ENCODE measurements around the gene FOXN3.
"Not testable (repeated sequence)": the region's sequence is repeated elsewhere in the genome, so short reads cannot be mapped to it uniquely, and the experiment has no call there.

FOXN3 gene

DNA sequence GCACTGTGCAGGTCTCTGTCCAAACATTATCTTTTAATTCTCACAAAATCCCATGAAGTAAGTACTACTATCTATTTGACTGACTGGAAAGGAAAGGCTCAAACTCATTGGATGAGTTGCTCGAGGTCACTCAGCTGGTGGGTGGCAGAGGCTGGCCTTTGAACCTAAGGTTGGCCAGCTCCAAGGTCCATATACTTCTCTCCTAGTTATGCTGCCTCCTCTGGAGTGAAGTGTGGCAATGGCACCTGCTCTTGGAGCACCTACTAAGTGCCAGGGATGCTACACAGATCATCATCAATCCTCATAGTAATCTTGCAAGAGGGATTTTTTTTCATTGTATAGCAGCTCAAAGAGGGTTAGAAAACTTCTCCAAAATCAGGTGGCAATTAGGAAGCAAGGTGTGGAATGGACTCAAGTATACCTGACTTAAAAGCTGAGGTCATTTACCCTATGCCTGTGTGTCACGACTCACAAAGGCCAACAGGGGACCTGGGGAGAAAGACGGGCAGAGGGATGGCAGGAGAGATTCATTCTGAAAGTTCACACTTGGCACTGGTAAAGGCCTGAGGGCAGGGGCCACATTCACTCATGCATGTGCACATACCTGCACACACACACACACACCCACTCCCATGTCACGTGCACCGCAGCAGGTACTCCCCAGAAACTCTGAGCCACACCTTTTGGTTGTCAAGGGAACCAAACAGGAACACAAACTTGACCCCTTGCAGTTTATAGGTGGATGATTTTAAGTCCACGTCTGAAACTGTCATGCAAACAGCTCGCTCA, 146.4 kb downstream of the FOXN3 start:
- no peak for DNase-seq

DNA sequence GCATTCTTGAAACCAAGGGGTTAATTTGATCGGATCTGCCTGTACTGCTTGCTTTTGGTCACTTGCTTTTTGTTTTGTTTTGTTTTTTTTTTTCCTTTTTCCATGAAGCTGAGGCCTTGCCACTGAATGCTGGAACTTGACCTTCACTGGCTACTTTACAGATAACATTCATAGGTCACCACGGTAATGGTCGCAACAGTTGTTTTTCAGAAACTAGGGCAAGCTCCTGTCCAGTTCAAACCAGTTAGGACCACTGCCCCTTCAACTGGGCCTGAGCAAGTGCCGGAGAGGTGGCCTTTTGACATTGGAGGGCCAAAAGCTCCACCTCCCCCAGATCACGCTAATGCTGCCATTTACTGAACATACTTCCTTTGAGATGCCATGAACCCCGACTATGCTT, 147.6 kb downstream of the FOXN3 start:
- DNase-seq = no peak

DNA sequence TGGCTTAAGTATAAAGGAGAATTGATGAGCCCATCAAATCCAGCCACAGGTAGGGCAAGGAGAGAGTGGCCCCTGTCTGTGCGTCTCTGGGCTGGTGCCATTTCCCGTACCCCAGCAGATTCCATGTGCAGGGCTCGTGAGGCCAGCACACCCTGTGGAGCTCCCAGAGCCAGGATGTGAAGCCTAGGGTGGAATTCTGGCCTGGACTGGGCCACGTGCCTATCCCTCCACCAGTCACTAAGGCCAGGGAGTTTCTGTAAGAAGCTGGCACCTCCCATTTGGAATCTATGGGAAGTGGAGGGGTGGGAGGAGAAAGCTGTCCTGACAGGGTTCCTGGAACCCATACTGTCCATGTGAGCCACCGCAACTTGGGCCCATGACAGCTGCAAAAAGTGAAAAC, 148.5 kb downstream of the FOXN3 start:
- DNase-seq = no peak

DNA sequence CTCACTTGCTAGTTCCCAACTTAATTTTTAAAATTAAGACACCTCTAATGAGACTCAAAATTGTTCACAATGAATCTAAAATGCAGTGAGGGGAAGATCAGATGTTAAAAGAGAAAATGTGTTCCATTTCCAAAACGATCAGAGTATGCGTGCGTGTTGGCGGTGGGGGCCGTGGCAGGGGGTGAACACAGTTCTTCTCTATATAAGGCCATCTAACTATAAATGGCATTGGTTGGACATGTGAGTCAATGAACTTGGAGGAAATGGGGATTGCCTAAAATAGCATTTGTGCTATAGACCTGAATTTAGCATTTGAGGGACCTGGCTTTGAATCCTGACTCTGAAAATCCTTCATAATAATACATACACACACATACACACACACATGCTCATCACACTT, 149.4 kb downstream of the FOXN3 start:
- no peak for DNase-seq

DNA sequence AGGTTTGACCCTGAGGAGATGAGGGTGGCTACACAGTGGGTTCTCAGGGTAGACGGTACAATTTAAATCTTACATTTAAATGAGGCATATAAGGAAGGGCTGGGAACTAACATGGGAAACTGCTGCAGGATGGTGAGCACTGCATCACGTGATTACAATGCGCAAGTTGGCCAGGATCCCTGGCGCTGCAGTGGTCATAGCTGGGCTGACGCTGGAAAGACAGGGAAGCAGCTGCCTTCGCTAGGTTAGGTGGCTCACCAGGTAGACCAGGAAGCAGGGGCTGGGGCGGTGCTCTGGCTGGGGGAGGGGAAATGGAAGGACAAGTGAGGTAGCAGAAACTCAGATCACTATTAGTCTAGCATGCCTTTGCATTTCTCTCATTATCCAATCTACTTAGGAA, 149.9 kb downstream of the FOXN3 start:
- no peak for DNase-seq

DNA sequence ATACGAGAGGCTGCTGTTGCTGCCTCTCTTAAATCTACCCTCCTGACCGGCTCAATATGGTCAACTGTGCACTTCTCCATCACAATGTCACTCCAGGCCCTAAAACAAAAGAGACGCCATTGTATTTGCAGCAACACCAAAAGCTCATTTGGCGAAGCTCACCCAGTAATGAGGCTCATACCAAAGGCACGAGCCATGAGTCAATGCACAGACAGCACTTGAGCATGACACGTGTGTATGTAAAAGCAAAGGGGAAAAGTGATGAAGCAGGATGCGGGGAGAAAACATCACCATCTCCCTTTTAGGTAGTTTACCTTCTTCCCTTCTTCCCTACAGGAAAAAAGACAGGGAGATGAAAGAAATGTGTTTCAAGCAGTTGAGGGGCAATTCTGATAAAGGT, 150.3 kb downstream of the FOXN3 start:
- no peak for DNase-seq

DNA sequence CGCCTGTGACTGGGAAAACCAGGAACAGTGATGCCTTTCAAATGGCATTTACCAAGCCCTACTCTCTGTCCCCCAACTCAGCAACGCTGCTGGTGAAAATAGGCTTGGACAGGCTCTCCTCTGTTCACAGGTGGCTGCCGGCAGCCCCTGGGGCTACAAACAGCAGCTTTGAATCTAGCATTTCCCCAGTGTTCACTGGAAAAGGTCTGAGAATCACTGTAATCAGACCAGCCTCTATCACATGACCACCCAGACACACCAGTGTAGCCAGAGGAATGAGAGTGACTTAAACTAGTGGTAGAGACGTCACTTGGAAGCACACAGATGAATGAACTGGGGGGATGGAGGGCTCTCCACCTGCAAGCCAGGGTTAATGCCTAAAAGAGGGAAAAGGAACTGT, 151.8 kb downstream of the FOXN3 start:
- no peak for DNase-seq

DNA sequence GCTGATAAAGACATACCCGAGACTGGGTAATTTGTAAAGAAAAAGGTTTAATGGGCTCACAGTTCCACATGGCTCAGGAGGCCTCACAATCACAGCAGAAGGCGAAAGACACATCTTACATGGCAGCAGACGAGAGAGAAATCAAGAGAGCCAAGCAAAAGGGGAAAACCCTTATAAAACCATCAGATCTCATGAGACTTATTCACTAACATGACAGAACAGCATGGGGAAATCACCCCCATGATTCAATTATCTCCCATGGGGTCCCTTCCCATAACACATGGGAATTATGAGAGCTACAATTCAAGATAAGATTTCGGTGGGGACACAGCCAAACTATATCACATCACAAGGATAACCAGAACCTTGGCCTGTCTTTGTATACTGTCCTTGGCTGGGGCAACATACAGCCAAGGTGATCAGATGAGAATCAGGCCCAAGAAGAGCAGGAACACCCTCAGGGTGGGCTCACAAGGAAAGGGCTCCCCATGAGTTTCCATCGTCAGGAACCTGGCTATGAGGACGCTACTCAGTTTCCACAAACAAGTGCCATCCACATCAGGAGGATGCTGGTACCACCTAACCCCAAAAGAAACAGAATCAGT, 152.7 kb downstream of the FOXN3 start:
- DNase-seq = no peak

DNA sequence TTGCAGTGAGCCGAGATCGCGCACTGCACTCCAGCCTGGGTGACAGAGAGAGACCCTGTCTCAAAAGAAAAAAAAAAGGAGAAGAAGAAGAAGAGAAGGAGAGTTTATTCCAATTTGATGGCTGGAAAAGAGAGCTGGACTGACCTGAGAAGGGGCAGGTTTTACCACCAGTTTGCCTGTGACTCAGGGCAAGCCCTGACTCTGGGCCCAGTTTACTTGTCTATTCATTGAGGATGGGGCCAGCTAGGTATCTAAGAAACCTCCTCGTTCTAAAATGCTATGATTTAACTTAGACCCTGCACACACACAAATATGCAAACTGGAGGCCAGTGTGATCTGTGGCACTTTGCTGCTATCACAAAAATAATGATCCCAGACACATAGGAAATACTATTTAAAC, 155.0 kb downstream of the FOXN3 start:
- DNase-seq = no peak

DNA sequence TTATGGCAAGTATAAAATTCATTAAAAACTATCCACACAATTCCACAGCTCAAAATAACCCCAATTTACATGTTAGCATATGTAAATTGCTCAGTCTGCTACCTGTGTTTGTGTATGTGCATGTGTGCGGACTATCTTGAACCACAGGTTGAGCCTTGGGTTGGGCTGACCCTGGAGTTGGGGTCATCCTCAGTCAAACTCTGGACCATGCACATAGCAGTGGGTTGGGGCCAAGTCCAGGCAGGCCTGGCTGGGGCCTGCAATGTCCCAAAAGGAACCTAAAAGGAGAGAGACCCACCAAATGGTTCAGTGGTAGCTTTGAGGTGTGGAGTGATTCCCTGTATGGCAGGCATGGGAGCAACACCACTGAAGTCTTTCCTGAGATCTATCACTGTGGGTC, 156.1 kb downstream of the FOXN3 start:
- DNase-seq = no peak

DNA sequence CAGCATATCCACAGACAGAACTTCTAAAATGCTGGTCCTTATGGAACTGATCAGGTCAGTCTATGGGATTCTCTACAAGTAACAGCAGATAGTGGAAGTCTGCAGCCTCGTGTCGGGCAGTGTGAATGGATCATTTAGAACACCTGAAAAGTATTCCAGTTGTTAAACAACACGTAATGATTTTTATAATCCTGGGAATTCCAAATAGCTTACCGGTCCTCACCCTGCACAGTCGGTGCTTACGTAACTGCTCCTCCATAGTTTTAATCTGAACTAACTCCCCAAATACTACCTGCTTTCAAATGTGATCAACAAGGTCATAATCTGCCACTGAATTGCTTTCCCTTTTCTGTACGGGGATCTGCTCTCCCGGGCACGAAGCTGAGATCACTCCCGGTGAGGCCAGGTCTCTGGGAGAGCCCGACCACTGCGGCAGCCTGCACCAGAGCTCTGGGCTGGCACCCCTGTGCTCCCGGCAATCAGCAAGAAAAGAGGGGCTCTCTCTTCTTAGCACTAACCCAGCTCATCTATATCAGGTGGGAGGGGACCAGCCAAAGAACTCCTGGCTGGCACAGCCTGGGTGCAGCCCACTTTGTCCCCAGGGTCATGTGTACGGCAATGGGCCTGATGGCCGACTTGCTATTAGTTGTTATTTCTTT, 157.0 kb downstream of the FOXN3 start:
- DNase-seq = no peak

DNA sequence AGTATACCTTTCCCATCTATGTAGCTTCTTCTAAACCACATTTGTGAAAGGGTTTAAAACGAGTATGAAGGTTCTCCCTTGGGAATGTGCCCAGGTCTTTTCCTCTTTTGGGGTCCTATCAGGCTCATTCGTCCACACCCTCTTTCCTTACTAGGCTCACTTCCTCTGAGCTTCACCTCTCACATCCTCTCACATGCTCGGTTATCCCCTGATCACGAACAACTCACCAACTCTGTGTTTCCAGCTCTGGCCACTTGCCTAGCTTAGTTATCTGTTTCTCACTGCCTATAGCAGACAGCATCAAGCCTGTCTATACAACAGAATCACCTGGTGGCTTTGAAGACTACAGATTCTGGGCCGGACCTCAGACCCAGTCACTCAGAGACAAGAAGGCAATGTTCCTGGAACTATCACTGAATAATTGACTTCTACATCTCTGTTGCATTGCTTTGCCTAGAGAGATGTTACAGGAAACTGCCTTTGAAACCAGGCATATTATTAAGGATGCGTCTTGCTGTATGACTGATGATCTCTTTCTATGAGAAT, 158.2 kb downstream of the FOXN3 start:
- no peak for DNase-seq

DNA sequence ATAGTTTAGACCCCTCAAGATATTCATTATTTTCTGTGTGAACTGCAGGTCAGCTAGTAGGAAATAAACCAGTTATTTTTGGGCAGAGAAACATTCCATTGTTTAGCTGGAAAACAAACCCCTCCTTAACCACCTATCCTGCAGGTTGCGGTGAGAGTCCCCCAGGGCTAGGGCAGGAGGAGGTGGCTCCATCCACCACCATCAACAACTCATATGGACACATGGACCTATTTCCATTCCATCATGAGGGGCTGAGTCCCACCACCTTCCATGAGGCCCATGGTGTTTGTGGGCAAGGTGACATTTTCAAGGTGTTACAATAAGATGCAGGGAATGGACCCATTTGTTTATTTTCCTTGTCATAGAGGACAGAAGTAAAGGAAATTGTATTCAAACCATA, 160.1 kb downstream of the FOXN3 start:
- DNase-seq = no peak

DNA sequence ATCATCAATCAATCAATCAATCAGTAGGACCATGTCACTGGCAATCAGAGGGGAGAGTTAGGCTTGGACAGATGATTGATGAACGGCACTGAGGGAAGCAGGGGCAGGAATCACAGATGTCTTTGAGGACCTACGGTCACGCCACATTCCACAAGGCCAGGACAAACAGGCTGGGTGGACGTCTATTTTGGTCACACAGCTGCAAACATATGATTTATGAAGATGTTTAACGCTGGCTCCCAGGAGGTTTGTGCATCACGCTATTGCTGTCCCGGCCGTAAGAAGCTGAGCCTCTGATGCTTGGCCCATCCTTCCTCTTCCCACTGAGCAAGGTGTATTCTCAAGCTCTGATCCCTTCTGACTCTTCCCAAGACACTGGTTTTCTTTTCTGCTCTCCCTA, 160.8 kb downstream of the FOXN3 start:
- no peak for DNase-seq

DNA sequence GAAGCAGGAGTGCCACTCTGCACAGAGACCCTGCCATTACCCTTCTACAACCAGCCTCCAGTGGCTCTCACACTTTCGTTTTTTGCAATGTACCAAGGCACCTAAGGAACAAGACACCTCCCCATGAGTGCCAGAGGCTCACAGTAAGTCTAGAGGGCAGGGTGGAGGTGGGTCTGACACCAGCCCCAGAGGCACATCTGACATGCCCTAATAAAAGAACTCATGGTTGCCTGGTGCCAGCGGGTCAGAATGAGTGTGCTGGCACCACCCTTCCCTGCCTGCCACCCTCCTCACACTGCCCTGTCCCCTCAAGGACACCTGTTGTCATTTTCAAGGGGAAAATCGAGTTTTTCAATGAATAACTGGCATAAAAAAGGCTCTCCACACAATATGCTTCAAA, 161.2 kb downstream of the FOXN3 start:
- no peak for DNase-seq

DNA sequence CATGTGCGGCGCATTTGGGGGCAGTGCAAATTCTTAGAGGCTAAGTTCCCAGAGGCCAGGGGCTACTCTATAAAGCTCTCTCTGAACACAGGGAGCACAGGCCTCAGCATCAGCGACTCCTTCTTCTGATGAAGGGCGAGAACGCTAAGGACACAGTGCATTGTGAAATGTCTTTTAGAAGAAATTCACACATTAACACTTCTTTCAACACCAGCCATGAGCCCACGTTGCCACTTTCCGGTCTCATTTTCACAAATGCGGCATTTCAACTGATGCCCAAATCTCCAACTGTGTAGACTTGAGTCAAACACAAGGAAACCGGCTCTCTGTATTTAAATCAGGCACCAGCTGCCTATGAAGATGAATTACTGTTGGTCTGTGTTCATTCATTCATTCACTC, 162.0 kb downstream of the FOXN3 start:
- no peak for DNase-seq

DNA sequence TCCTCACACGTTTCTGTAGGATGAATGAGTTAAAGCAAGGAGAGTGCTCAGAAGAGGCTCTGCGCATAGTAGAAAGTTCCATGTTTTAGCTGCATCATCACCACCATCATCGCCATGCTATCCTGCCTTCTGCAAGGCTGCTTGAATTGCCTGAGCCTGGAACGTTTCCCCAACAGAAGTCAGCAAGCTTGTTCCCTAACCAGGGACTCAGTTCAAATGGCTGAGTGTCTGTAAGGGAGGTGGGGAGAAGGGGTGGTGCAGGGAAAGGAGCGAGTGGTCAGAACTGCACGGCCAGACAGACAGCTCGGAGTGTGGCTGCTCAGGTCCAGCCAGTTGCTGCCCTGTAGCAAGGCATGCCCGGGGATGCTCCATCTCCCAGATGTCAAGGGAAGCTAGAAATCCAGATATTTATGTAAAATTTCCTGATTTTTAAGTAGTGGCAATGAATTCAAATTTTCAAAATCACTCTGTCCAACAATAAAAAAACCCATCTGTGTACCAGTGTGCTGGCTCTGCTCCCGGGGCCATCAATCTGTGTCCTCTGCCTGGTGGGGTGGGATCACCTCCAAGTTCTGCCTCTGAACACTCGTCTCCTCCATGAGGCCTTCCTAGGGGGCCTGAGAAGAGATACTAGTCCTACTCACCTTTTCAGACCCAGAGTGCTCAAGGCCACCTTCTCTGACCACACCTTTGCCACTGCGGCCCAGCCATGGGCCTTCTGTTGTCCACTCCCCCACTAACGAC, 162.7 kb downstream of the FOXN3 start:
- DNase-seq = no peak

DNA sequence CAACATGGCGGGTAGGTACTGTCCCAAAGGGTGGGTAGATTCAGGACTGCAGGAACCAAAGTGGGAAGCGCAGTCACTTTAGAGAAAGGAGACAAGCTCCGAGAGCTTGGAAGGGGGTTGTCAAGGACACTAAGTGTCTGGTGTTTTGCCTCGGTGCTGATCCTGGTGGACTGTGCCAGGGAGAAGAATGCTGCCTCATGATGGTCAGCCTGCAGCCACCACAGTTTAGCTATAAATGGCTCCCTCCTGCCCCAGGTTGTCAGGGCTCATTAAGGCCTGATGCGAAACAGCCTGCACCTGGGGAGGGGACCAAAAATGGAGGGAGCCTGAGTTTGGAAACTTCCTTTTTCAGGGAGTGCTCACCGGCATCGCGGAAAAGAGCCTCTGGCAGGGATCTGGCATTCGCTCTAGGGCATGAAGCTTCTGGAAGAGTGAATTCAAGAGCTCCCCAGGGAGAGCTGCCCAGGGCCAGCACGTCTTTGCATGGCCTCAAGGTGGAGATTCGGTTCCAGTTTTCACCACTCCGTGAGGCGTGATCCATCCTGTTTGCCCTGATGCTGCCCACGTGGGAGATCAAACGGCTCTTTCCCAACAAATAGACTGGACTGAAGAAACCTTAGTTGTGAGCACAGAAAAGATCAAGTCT, 164.0 kb downstream of the FOXN3 start:
- no peak for DNase-seq

DNA sequence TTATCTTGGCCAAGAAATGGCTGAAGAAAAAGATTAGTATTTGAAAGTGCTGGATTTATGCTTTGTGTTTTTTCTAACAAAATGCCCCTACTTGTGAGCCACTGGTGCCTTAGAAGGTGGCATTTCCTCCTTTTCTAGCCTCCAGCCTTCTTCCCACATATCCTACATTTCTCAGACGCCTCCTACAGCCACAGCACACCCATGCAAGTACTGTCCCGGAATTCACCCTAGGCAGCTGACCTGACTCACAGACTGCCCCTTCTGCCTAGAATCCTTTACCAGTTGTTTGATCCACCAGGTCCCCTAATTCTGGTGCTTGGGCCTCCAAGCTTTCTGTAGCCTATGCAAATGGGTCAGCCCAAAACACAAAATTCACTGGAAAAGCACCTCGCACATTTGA, 166.0 kb downstream of the FOXN3 start:
- DNase-seq = no peak

DNA sequence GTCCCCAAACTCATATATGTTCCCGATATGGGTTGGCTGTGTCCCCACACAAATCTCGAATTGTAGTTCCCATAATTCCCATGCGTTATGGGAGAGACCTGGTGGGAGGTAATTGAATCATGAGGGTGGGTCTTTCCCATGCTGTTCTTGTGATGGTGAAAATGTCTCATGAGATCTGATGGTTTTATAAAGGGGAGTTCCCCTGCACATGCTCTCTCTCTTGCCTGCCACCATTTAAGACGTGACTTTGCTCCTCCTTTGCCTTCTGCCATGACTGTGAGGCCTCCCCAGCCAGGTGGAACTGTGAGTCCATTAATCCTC, 166.4 kb downstream of the FOXN3 start:
- DNase-seq = not testable (repeated sequence)

DNA sequence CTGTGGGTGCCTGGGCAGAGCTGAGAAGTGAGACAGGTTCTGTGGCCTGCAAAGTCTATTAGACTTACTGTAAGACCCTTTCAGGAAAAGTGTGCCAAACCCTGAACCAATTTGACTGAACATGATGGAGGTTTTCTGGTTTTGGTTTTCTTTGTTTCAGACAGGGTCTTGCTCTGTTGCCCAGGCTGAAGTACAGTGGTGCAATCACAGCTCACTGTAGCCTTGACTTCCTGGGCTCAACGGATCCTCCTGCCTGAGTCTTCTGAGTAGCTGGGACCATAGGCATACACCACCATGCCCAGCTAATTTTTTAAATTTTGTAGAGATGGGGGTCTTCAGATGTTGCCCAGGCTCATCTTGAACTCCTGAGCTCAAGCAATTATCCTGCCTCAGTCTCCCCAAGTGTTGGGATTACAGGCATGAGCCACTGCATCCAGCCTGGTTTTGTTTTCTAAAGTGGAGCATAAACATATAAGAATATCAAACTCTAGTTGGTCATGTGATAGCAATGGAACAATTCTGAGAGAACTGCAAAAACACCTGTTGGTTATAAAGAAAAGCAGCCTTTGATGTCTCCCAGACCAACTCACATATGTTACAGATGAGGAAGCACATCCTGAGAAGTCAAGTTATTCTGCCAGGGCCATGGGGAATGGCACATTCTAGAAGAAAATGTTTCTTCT, 166.9 kb downstream of the FOXN3 start:
- no peak for DNase-seq

DNA sequence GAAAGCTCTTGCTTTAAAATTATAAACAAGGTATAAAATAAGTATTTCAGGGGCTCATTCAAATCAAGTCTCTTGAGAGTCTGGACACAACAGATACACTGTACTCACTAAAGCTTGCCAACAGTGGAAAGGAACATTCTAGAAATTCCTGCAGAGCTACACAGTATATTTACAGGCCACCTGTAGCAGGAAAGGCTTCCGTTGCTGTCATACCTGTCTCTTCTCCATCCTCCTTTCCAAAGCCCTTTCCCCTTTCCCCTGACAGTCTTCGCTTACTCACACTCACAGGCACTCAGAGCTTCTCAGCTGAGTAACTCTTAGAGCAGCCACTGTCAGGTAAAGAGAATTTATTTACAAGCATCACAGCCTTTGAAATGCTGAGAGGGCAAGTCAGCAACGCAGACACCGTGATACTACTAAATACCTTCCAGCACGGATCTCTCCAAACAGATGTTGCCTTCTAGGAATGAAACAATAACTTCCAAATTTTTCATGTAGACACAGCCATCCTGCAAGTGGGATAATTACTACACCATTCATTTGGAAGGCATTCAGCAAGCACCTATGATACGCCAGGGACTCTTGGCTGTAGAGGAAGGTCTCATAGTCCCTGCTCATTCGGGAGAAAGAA, 167.9 kb downstream of the FOXN3 start:
- no peak for DNase-seq

Measured in NCI-H2081 (cell line).